Caco-2 (cell line): ENCODE data around the gene NUDT19. TPM values are rescaled to one million over a fixed set of nuclear protein-coding genes. Genes with fewer than 3 reads are reported as not detected.
"Not testable (repeated sequence)": the region's sequence is repeated elsewhere in the genome, so short reads cannot be mapped to it uniquely, and the experiment has no call there.

Experiments
- BruUV-seq: library from RNA; stranded (reverse); fragments of 400-500 nt; replicated peaks from 2 replicates; lab custom pipeline; 2021; lab: Mats Ljungman, UMichigan
- CTCF ChIA-PET: fragments of 300-600 bp; sonication (Branson Sonifier 250); formaldehyde crosslinking; loops from one replicate; lab custom pipeline; 2022; ENCODE audit warnings: antibody characterized with exemption; lab: Charles Lee
- POLR2A ChIA-PET: fragments of 300-600 bp; sonication (Branson Sonifier 250); formaldehyde crosslinking; loops from one replicate; lab custom pipeline; 2022; ENCODE audit warnings: antibody characterized with exemption; lab: Charles Lee
- DNase-seq, 2 experiments: peaks; one replicate each; pipeline versions ENCODE4 v3.0.0 to v3.0.0-alpha.2; 2020 to 2022
- H3K27me3 ChIP-seq: replicated peaks from 2 replicates; pipeline ENCODE4 v1.6.0; 2011; ENCODE audit warnings: low read length; ENCODE audit not compliant: control insufficient read depth, insufficient read depth
- H3K36me3 ChIP-seq: 2 replicates; pipeline ENCODE4 v1.5.1; 2011; ENCODE audit warnings: low read length; ENCODE audit not compliant: control insufficient read depth, insufficient read depth
- H3K4me1 ChIP-seq: fragments of 250-450 bp; sonication (Bioruptor Pico); 2 replicates; pipeline ENCODE4 v1.5.1; 2020; ENCODE audit warnings: mild to moderate bottlenecking
- H3K4me3 ChIP-seq: 2 replicates; pipeline ENCODE4 v1.5.1; 2011; ENCODE audit warnings: low read depth, mild to moderate bottlenecking, control low read depth, low read length
- H3K9me3 ChIP-seq: fragments of 250-450 bp; sonication (Bioruptor Pico); 2 replicates; pipeline ENCODE4 v1.5.1; 2020; ENCODE audit warnings: mild to moderate bottlenecking, moderate library complexity
- H3K27ac Mint-ChIP-seq: one replicate; pipeline ENCODE4 v1.8.0; 2022; ENCODE audit warnings: mixed read lengths; ENCODE audit not compliant: unreplicated experiment
- H3K27me3 Mint-ChIP-seq: one replicate; pipeline ENCODE4 v1.8.0; 2022; ENCODE audit warnings: mixed read lengths; ENCODE audit not compliant: insufficient read depth, unreplicated experiment
- H3K36me3 Mint-ChIP-seq: one replicate; pipeline ENCODE4 v1.8.0; 2022; ENCODE audit warnings: mild to moderate bottlenecking, mixed read lengths; ENCODE audit not compliant: insufficient read depth, unreplicated experiment
- H3K4me1 Mint-ChIP-seq: one replicate; pipeline ENCODE4 v1.8.0; 2022; ENCODE audit warnings: low read depth, mixed read lengths; ENCODE audit not compliant: unreplicated experiment
- H3K4me3 Mint-ChIP-seq: one replicate; pipeline ENCODE4 v1.8.0; 2022; ENCODE audit warnings: mild to moderate bottlenecking, moderate library complexity, mixed read lengths; ENCODE audit not compliant: unreplicated experiment
- H3K9me3 Mint-ChIP-seq: one replicate; pipeline ENCODE4 v1.8.0; 2022; ENCODE audit warnings: mixed read lengths; ENCODE audit not compliant: unreplicated experiment
- intact Hi-C: fragments of 100-400 bp; cut with micrococcal nuclease; formaldehyde crosslinking; loops from one replicate; pipeline ENCODE4 v1.10.0; 2022; ENCODE audit not compliant: unreplicated experiment
- total RNA-seq: library from RNA; stranded (reverse); gene quantifications from 2 replicates; pipeline ENCODE4 v1.2.3, GENCODE V29; 2022
- TF ChIP-seq, protein P1 (sequence below), 2 experiments: fragments of 200-600 bp in 1 of 2; IDR thresholded peaks; 1 replicate in 1 of 2; 2 replicates in 1 of 2; pipeline versions ENCODE4 v1.5.1 to v1.8.0; 2011 to 2022; ENCODE audit warnings: antibody characterized with exemption in 1 of 2, control low read depth in 1 of 2, inconsistent platforms in 1 of 2, low read depth in 1 of 2, low read length in 1 of 2, mild to moderate bottlenecking in 1 of 2, moderate library complexity in 1 of 2; ENCODE audit not compliant: insufficient read depth in 1 of 2, severe bottlenecking in 1 of 2, unreplicated experiment in 1 of 2

Gene NUDT19
- total RNA-seq, 1 experiment from 2014 or later: 24.4 TPM

DNA sequence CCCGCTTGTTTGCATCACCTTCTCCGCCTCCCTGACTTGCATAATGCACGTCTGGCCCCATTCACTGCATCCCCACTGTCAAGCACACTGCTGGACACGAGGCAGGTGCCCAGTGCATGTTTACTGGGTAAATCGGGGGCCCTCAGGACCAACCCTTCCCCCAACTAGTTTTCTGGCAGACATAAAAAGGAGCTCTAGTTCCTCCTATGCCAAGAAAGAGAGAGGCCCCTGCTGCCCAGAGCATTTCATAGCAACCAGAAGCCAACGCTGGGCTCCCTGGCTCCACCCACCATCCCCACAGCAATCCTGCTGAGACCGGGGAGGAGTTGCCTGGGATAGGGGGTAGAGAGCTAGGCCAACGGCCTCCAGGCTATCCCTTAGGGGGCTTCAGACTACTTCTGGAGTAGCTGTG lies 39.9 kb upstream of the NUDT19 start:
- H3K27me3 ChIP-seq: no peaks in the 10 kb centered on the region
- BruUV-seq: no TSS peak
- no peaks in the 10 kb centered on the region for H3K27me3 Mint-ChIP-seq
- peaks cover 85% of the 10 kb centered on the region for H3K36me3 Mint-ChIP-seq
- intact Hi-C loops: no loop called here
- H3K4me1 ChIP-seq: no peaks in the 10 kb centered on the region
- no peak overlapping the region for H3K4me3 Mint-ChIP-seq
- H3K9me3 ChIP-seq: no peaks in the 10 kb centered on the region
- TF ChIP-seq, protein P1, sequence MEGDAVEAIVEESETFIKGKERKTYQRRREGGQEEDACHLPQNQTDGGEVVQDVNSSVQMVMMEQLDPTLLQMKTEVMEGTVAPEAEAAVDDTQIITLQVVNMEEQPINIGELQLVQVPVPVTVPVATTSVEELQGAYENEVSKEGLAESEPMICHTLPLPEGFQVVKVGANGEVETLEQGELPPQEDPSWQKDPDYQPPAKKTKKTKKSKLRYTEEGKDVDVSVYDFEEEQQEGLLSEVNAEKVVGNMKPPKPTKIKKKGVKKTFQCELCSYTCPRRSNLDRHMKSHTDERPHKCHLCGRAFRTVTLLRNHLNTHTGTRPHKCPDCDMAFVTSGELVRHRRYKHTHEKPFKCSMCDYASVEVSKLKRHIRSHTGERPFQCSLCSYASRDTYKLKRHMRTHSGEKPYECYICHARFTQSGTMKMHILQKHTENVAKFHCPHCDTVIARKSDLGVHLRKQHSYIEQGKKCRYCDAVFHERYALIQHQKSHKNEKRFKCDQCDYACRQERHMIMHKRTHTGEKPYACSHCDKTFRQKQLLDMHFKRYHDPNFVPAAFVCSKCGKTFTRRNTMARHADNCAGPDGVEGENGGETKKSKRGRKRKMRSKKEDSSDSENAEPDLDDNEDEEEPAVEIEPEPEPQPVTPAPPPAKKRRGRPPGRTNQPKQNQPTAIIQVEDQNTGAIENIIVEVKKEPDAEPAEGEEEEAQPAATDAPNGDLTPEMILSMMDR (IDR thresholded peaks at IDR 0.05; ENCODE audit: insufficient read depth in 1 of 2, low read depth in 1 of 2, low read length in 1 of 2, severe bottlenecking in 1 of 2, unreplicated experiment in 1 of 2): no peak
- ChIA-PET CTCF (interaction anchor here (0.5 to 1.2 kb wide), 2 partner anchors 36 to 52 kb away, joined by 3 read pairs; no protein-coding TSS in a partner anchor), POLR2A (no interaction called here)
- H3K27ac Mint-ChIP-seq: no peak overlapping the region
- H3K4me3 ChIP-seq: no peak overlapping the region
- no peaks in the 10 kb centered on the region for H3K9me3 Mint-ChIP-seq
- peaks cover 6% of the 10 kb centered on the region for H3K4me1 Mint-ChIP-seq
- no peak for DNase-seq
- peaks cover 4% of the 10 kb centered on the region; the same call in 1 of the 2 replicates for H3K36me3 ChIP-seq

- H3K36me3 ChIP-seq, H3K4me1 ChIP-seq, H3K9me3 Mint-ChIP-seq, POLR2A ChIA-PET, H3K4me3 Mint-ChIP-seq, H3K4me3 ChIP-seq, BruUV-seq, DNase-seq, H3K27me3 Mint-ChIP-seq, intact Hi-C loops, H3K27me3 ChIP-seq, H3K9me3 ChIP-seq, H3K4me1 Mint-ChIP-seq, H3K27ac Mint-ChIP-seq: not testable (repeated sequence)
- H3K36me3 Mint-ChIP-seq: peaks cover 83% of the 10 kb centered on the region
- CTCF ChIA-PET: interaction anchor here (0.5 to 1.2 kb wide), 2 partner anchors 36 to 52 kb away, joined by 3 read pairs; no protein-coding TSS in a partner anchor
Observed at GRCh38 chr19:32652331-32652730, 39.3 kb upstream of the NUDT19 start.

DNA sequence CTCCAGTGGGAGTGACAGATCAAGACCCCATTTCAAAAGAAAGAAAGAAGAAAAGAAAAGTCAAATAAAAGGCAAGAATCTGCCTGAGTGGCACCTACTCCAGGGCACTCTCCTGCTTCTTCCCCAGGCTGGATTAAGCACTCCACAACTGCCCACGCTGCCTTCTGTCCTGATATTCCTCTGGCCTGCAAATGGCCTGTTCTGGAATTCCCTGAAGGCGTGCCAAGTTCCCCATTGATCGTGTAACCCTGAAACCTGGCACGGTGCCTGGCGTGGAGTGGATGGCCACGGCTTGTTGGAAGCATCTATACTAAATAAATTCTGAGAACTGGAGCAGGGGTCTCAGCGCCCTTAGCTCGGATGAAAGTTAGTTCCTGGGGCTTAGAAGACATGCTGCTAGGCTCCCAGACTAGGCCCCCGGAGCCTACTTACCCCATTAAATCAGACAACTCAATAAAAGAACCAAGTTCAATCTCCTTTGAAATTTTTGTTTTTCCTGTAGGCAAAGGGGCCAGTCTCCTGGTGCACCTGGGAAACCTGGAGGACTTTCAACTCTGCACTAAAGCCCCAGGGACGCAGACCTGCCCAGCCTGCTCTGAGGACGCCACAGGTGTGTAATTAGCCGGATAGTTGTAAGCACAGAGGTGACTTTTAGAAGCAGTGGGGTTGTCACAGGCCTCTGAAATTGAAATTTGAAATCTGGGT lies 38.6 kb upstream of the NUDT19 start:
- Histone ChIP-seq H3K9me3 (no peaks in the 10 kb centered on the region), H3K27me3 (no peaks in the 10 kb centered on the region), H3K36me3 (peaks cover 4% of the 10 kb centered on the region; the same call in 1 of the 2 replicates), H3K4me3 (no peak overlapping the region), H3K4me1 (no peaks in the 10 kb centered on the region)
- Mint-ChIP-seq H3K27ac (no peak overlapping the region), H3K9me3 (no peaks in the 10 kb centered on the region), H3K4me3 (no peak overlapping the region), H3K4me1 (peaks cover 6% of the 10 kb centered on the region), H3K27me3 (no peaks in the 10 kb centered on the region), H3K36me3 (peaks cover 76% of the 10 kb centered on the region)
- intact Hi-C loops: no loop called here
- CTCF ChIA-PET: no interaction called here
- no TSS peak for BruUV-seq
- POLR2A ChIA-PET: no interaction called here
- no peak for DNase-seq
- TF ChIP-seq, protein P1 (IDR thresholded peaks at IDR 0.05; ENCODE audit: insufficient read depth in 1 of 2, low read depth in 1 of 2, low read length in 1 of 2, severe bottlenecking in 1 of 2, unreplicated experiment in 1 of 2): no peak
